ENCODE data around the gene SFMBT2. TPM values are rescaled to one million over a fixed set of nuclear protein-coding genes. Genes with fewer than 3 reads are reported as not detected.
A peak's percentile ranks its signal among the peaks of the same experiment; 100 is the strongest.

Gene SFMBT2
- total RNA-seq, 4 donors from 2014 or later: 2.6 to 26.4 (median 4.5) TPM

DNA sequence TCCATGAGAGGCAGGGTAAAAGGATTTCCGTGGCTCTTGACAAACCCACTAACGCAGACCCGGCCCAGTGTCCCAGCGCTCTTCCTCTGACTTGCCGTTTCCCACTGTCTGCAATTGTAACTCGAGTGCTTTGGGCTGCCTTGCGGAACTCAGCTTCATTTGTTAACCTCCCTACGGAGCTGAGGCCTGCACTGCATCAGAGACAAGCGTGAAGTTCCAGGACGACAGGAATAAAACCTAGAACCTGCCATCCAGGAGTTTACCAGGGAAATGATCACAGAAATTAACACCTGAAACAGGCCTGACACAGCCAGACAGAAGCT lies 76.2 kb downstream of the SFMBT2 start:
- peak overlapping the region in 2 of 4 donors; percentile 54 to 60 for H3K27ac ChIP-seq

GRCh38 chr10:7333961-7334641 lies 76.7 kb downstream of the SFMBT2 start:
- TF ChIP-seq POLR2A (IDR thresholded peaks at IDR 0.05): no peak
- no peak for TF ChIP-seq CTCF (IDR thresholded peaks at IDR 0.05)
- DNase-seq: no peak
- Histone ChIP-seq H3K4me1 (no peaks in the 10 kb centered on the region), H3K9me3 (no peaks in the 10 kb centered on the region), H3K27me3 (no peaks in the 10 kb centered on the region), H3K36me3 (no peaks in the 10 kb centered on the region), H3K4me3 (no peak overlapping the region), H3K27ac (peak overlapping the region in 2 of 4 donors; percentile 54 to 60)

More for the DNA sequence above, 76.2 kb downstream of the SFMBT2 start:
- no peaks in the 10 kb centered on the region for H3K4me1 ChIP-seq
- DNase-seq: no peak
- no peaks in the 10 kb centered on the region for H3K9me3 ChIP-seq
- H3K36me3 ChIP-seq: no peaks in the 10 kb centered on the region
- H3K27me3 ChIP-seq: no peaks in the 10 kb centered on the region
- no peak overlapping the region for H3K4me3 ChIP-seq
- no peak for TF ChIP-seq CTCF (IDR thresholded peaks at IDR 0.05)
- no peak for TF ChIP-seq POLR2A (IDR thresholded peaks at IDR 0.05)

DNA sequence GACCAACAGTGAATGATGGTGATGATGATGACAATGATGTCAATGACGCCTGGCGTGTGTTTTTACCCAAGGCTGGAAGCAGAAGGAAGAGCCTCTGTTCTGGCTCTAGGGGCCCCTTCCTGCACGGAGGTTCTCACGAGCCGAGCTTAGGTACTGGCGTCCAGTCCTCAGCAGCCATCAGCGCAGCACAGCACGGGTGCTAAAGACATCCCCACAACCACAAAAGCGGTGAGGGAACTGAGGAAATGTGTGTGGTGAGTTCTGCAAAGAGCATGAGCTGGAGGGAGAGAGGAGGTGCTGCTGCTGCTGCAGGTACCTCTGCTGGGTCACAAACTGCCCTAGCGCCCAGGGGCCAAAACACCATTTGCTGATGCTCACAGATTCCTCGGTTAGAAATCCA lies 81.6 kb downstream of the SFMBT2 start:
- Histone ChIP-seq H3K4me1 (no peaks in the 10 kb centered on the region), H3K27me3 (no peaks in the 10 kb centered on the region)
- DNase-seq: no peak

DNA sequence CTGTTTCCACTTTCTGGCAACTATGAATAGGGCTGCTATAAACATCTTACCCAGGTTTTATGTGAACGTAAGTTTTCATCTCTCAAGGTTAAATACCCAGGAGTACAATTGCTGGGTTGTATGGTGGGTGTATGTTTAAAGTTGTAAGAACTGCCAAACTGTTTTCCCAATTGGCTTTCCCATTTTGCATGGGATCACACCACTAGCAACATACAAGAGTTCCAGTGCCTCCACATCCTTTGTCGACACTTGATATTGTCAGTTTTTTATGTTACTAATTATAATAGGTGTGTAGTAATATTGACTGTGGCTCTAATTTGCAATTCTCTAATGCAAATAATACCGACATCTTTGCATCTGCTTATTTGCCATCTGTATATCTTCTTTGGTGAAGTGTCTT lies 82.9 kb downstream of the SFMBT2 start:
- no peak for DNase-seq
- Histone ChIP-seq H3K4me3 (no peak overlapping the region), H3K36me3 (no peaks in the 10 kb centered on the region), H3K4me1 (no peaks in the 10 kb centered on the region), H3K27me3 (no peaks in the 10 kb centered on the region), H3K27ac (no peak overlapping the region), H3K9me3 (peaks cover 0 to 6% (median 0%) of the 10 kb centered on the region in 4 donors)
- TF ChIP-seq CTCF (IDR thresholded peaks at IDR 0.05) (no peak), POLR2A (IDR thresholded peaks at IDR 0.05) (no peak)

More for the DNA sequence above, 81.6 kb downstream of the SFMBT2 start:
- Histone ChIP-seq H3K27ac (no peak overlapping the region), H3K36me3 (no peaks in the 10 kb centered on the region), H3K4me3 (no peak overlapping the region), H3K9me3 (peaks cover 0 to 6% (median 0%) of the 10 kb centered on the region in 4 donors)
- TF ChIP-seq POLR2A (IDR thresholded peaks at IDR 0.05) (no peak), CTCF (IDR thresholded peaks at IDR 0.05) (no peak)

DNA sequence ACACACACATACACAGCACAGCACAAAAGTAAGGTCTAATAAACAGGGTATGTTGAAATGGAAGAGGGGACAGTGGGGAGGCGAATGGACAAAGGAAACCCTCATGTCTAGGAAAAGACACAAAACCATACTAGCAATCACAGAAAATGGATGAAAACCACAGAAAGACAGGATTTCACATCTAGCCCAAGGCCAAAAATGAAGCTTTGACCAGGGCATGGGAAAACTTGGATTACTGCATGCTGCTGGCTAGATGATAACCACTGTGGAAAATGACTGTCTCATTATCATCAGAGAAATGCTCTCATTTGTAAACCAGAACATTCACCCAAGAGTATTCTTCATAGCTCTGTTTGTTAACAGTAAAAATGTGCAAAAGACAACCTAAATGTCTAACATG lies 88.2 kb downstream of the SFMBT2 start:
- Histone ChIP-seq H3K4me1 (no peaks in the 10 kb centered on the region), H3K27me3 (no peaks in the 10 kb centered on the region)
- no peak for TF ChIP-seq POLR2A (IDR thresholded peaks at IDR 0.05)
- TF ChIP-seq CTCF (IDR thresholded peaks at IDR 0.05): no peak

More for the DNA sequence above, 88.2 kb downstream of the SFMBT2 start:
- H3K36me3 ChIP-seq: no peaks in the 10 kb centered on the region
- H3K4me3 ChIP-seq: no peak overlapping the region
- H3K27ac ChIP-seq: no peak overlapping the region
- DNase-seq: no peak
- H3K9me3 ChIP-seq: no peaks in the 10 kb centered on the region
